Measurements from ENCODE around the gene RASSF5.

The RASSF5 gene

DNA sequence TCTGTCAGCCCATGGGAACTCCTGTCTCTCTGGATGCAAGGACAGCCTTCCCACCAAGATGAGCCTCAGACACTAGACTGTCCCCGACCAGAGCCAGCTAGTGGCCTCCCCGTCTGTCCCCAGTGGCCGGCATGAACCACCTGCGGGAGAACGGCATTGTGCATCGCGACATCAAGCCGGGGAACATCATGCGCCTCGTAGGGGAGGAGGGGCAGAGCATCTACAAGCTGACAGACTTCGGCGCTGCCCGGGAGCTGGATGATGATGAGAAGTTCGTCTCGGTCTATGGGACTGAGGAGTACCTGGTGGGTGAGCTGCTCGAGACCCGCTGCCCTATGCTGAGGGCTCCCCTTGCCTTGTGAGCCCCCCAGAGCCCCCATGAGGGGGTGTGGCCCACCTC is 31.3 kb upstream of the RASSF5 start:
- Histone ChIP-seq H3K27me3 (ENCODE audit: insufficient read depth, poor library complexity, severe bottlenecking) (no peaks in the 10 kb centered on the region), H3K36me3 (ENCODE audit: low read depth) (no peaks in the 10 kb centered on the region), H3K27ac (ENCODE audit: poor library complexity, severe bottlenecking) (no peak overlapping the region), H3K4me1 (ENCODE audit: insufficient read depth, poor library complexity, severe bottlenecking) (peaks cover 4% of the 10 kb centered on the region), H3K4me3 (ENCODE audit: severe bottlenecking) (no peak overlapping the region), H3K9me3 (ENCODE audit: severe bottlenecking) (no peaks in the 10 kb centered on the region)
- DNase-seq (ENCODE audit: low spot score) (no peak), ATAC-seq (ENCODE audit: low read depth) (no peak)
- TF ChIP-seq, protein P1, sequence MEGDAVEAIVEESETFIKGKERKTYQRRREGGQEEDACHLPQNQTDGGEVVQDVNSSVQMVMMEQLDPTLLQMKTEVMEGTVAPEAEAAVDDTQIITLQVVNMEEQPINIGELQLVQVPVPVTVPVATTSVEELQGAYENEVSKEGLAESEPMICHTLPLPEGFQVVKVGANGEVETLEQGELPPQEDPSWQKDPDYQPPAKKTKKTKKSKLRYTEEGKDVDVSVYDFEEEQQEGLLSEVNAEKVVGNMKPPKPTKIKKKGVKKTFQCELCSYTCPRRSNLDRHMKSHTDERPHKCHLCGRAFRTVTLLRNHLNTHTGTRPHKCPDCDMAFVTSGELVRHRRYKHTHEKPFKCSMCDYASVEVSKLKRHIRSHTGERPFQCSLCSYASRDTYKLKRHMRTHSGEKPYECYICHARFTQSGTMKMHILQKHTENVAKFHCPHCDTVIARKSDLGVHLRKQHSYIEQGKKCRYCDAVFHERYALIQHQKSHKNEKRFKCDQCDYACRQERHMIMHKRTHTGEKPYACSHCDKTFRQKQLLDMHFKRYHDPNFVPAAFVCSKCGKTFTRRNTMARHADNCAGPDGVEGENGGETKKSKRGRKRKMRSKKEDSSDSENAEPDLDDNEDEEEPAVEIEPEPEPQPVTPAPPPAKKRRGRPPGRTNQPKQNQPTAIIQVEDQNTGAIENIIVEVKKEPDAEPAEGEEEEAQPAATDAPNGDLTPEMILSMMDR (IDR thresholded peaks at IDR 0.05; ENCODE audit: poor library complexity, severe bottlenecking) = no peak

DNA sequence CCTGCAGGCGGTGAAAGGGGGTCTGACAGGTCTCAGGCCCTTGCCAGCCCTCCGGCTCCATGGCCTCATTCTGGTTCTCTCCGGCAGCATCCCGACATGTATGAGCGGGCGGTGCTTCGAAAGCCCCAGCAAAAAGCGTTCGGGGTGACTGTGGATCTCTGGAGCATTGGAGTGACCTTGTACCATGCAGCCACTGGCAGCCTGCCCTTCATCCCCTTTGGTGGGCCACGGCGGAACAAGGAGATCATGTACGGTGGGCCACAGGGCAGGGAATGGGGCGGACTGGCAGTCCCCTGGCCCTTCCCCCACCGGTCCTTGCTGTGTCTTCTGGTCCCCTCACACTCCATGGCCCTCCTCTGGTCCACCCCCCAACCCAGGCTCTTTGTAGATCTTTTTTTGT is 30.7 kb upstream of the RASSF5 start:
- DNase-seq (ENCODE audit: low spot score) = no peak
- TF ChIP-seq, protein P1 (IDR thresholded peaks at IDR 0.05; ENCODE audit: poor library complexity, severe bottlenecking) = no peak
- no peaks in the 10 kb centered on the region for H3K9me3 ChIP-seq (ENCODE audit: severe bottlenecking)
- ATAC-seq (ENCODE audit: low read depth) = no peak
- H3K4me1 ChIP-seq (ENCODE audit: insufficient read depth, poor library complexity, severe bottlenecking) = peaks cover 4% of the 10 kb centered on the region
- H3K27ac ChIP-seq (ENCODE audit: poor library complexity, severe bottlenecking) = no peak overlapping the region
- no peak overlapping the region for H3K4me3 ChIP-seq (ENCODE audit: severe bottlenecking)
- H3K27me3 ChIP-seq (ENCODE audit: insufficient read depth, poor library complexity, severe bottlenecking) = no peaks in the 10 kb centered on the region
- no peaks in the 10 kb centered on the region for H3K36me3 ChIP-seq (ENCODE audit: low read depth)

DNA sequence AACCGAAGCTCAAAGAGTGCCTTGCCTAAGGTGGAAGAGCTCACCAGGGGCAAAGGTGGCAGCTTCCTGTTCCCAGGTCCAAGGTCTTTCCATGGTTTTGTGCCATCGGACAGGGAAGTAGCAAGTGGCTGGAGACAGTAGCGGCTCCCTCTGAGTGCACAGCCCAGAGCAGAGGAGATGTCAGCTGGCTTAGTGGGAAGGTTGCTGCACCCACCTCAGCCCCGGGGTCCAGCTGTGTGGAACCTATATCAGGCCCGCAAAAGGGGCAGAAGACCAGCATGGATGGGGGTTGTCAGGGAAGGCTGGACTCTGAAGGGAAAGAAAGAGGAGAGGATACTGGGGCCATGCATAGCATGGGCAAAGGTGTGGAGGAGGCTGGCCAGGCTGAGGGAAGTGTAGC is 30.2 kb upstream of the RASSF5 start:
- no peak for DNase-seq (ENCODE audit: low spot score)
- H3K36me3 ChIP-seq (ENCODE audit: low read depth) = no peaks in the 10 kb centered on the region
- ATAC-seq (ENCODE audit: low read depth) = no peak
- no peak overlapping the region for H3K4me3 ChIP-seq (ENCODE audit: severe bottlenecking)
- no peaks in the 10 kb centered on the region for H3K27me3 ChIP-seq (ENCODE audit: insufficient read depth, poor library complexity, severe bottlenecking)
- TF ChIP-seq, protein P1 (IDR thresholded peaks at IDR 0.05; ENCODE audit: poor library complexity, severe bottlenecking) = no peak
- H3K9me3 ChIP-seq (ENCODE audit: severe bottlenecking) = no peaks in the 10 kb centered on the region
- H3K27ac ChIP-seq (ENCODE audit: poor library complexity, severe bottlenecking) = no peak overlapping the region
- H3K4me1 ChIP-seq (ENCODE audit: insufficient read depth, poor library complexity, severe bottlenecking) = peaks cover 4% of the 10 kb centered on the region

DNA sequence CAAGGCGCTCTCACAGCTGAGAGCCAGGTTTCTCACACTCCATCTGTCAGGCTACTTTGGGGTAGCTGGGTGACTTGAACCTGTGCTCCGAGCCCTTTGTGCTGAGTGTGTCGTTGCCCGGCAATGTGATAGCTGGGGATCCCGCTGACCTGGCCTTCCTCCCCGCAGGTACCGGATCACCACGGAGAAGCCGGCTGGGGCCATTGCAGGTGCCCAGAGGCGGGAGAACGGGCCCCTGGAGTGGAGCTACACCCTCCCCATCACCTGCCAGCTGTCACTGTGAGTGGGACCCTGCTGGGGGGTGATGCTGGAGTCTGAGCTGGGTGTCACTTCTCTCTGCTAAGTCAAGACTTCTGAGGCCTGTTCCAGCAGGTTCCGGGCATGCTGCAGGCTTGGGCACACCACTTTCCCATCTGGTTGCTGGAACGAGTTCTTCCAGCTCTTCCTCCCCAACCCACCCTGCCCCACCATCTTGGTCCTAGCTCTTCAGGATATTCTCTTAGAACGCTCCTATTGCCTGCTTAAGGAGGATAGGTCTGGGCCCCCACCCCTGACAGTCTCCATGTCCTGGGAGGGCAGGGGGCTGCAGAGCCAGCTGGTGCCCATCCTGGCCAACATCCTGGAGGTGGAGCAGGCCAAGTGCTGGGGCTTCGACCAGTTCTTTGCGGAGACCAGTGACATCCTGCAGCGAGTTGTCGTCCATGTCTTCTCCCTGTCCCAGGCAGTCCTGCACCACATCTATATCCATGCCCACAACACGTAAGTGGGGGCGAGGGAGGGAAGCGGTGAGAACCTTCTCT is 29.6 kb upstream of the RASSF5 start:
- TF ChIP-seq, protein P1 (IDR thresholded peaks at IDR 0.05; ENCODE audit: poor library complexity, severe bottlenecking) = no peak
- H3K27me3 ChIP-seq (ENCODE audit: insufficient read depth, poor library complexity, severe bottlenecking) = no peaks in the 10 kb centered on the region
- peaks cover 2% of the 10 kb centered on the region for H3K4me1 ChIP-seq (ENCODE audit: insufficient read depth, poor library complexity, severe bottlenecking)
- no peak overlapping the region for H3K27ac ChIP-seq (ENCODE audit: poor library complexity, severe bottlenecking)
- ATAC-seq (ENCODE audit: low read depth) (no peak), DNase-seq (ENCODE audit: low spot score) (no peak)
- no peaks in the 10 kb centered on the region for H3K36me3 ChIP-seq (ENCODE audit: low read depth)
- no peaks in the 10 kb centered on the region for H3K9me3 ChIP-seq (ENCODE audit: severe bottlenecking)
- no peak overlapping the region for H3K4me3 ChIP-seq (ENCODE audit: severe bottlenecking)

DNA sequence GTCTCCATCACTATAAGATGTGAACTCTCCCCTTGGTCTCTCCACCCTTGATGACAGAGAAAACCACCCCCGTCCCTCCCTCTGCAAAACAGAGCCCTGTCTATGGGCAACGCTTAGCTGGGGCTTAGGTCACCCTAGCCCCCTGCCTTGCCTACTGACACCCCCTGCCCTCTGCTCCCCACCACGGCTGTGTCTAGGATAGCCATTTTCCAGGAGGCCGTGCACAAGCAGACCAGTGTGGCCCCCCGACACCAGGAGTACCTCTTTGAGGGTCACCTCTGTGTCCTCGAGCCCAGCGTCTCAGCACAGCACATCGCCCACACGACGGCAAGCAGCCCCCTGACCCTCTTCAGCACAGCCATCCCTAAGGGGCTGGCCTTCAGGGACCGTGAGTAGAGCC is 28.6 kb upstream of the RASSF5 start:
- H3K4me1 ChIP-seq (ENCODE audit: insufficient read depth, poor library complexity, severe bottlenecking) = peaks cover 3% of the 10 kb centered on the region
- H3K36me3 ChIP-seq (ENCODE audit: low read depth) = no peaks in the 10 kb centered on the region
- no peak overlapping the region for H3K4me3 ChIP-seq (ENCODE audit: severe bottlenecking)
- ATAC-seq (ENCODE audit: low read depth) = no peak
- H3K9me3 ChIP-seq (ENCODE audit: severe bottlenecking) = no peaks in the 10 kb centered on the region
- no peaks in the 10 kb centered on the region for H3K27me3 ChIP-seq (ENCODE audit: insufficient read depth, poor library complexity, severe bottlenecking)
- TF ChIP-seq, protein P1 (IDR thresholded peaks at IDR 0.05; ENCODE audit: poor library complexity, severe bottlenecking) = no peak
- DNase-seq (ENCODE audit: low spot score) = no peak
- no peak overlapping the region for H3K27ac ChIP-seq (ENCODE audit: poor library complexity, severe bottlenecking)
